Stimulated activated CD8-positive, alpha-beta memory T cell treated with anti-CD3 and anti-CD28 coated beads, Interleukin-2, amount 100 ng/mL, for 1 hour (primary cell): ENCODE measurements around the gene TTC29.
"Not testable (repeated sequence)": the region's sequence is repeated elsewhere in the genome, so short reads cannot be mapped to it uniquely, and the experiment has no call there.

Experiments used
- DNase-seq, 2 donors: peaks; one replicate each; pipeline ENCODE4 v3.0.0-alpha.2; 2020; ENCODE audit warnings: low read depth in 2 of 2

TTC29 gene

DNA sequence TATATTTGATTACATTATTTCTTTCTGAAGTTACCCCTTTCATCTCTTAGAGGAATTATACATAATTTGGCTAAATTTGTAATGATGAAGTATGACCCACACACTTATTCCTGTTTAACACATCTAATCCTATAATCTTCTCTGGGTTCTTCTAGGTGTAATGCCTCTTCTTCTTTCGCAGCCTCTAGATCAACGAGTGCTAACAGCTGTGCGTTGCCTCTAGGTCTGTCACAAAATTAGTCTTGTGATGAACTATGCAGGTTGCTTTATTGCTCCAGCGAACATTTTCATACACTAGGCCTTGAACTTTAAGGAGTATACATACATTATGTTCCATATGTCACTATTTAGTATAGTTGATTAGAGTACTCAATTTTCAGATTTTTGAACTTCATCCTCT lies 89.9 kb downstream of the TTC29 start:
- no peak for DNase-seq

- DNase-seq, result no peak
These were observed 93.3 kb downstream of the TTC29 start for GRCh38 chr4:146852360-146852759.

- DNase-seq, result no peak
These were observed 98.3 kb downstream of the TTC29 start for GRCh38 chr4:146847345-146847744.

- no peak for DNase-seq
These were observed 98.8 kb downstream of the TTC29 start for GRCh38 chr4:146846882-146847281.

GRCh38 chr4:146844761-146845160 lies 100.9 kb downstream of the TTC29 start:
- no peak for DNase-seq

DNA sequence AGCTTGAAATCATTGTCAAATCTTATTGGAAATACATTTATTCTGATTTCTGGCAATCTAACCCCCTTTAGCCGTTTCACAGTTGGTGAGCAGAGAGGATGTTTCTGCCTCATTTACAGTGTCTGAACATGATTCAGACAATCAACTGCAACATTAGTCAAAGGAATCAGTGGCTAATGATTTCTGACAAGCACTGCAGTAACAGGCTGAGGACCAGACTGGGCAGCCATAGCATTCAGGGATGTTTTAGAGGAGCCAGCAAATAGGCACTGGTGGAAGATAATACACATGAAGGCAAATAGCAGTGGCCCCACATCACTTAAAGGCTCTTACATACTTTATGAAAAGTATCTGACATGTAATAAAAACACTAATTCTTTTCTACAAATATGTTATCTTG lies 102.8 kb downstream of the TTC29 start:
- DNase-seq, result no peak

GRCh38 chr4:146840731-146841130 lies 104.9 kb downstream of the TTC29 start:
- no peak for DNase-seq

- DNase-seq, result no peak
These were observed 110.6 kb downstream of the TTC29 start for GRCh38 chr4:146835096-146835495.

DNA sequence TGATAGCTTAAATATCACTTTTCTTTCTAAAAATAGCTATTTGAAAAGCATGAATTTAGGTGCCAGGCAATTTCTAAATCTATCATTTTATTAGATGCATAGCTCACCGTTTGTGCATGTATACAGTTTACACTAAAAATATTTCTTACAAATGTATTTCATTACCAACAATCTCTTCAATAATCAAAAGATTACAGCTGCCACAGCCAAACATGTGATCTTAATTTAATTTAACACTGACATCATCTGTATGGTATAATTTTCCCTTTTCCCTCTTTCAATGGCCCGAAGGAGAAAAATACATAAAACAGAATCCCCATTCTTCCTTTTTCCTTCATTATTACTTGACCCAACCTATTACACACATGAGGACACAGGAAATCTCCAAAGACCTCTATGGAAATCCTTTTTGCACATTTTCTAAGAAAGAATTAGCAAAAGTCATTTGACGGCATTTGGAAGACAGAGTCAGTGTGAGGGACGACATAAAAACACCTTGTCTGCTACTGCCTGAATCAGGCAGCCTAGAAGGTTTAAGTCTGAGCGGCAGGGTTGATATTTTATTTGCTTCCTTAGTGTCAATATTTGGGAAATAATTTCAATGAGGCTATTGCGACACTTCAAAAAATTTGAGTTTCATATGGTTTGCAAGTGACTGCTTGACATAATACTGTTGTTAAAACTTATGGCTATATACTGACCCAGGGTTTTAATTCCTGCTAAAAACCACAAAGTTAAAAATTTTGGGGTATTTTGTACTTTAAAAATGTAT lies 111.2 kb downstream of the TTC29 start:
- DNase-seq, result no peak

DNA sequence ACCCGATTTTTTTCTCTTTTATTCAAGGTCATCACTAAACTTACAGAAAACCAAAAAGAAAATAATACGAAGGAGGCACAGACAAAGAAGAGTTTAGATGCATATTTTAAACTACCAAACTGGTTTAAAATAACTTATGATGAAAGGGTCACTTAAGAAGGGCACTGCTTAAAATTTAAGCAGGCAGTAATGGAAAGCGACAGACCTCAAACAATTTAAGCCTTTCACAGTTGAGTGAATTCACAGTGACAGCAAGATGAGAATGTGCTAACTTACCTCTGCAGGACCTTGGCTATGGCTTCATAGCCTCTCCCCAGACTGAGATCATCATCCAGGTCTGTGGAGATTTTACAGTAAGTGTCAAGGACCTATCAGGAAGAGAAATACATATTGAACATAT lies 112.1 kb downstream of the TTC29 start:
- no peak for DNase-seq

- not testable (repeated sequence) for DNase-seq
These were observed 122.7 kb downstream of the TTC29 start for GRCh38 chr4:146822980-146823379.

- DNase-seq, result no peak
These were observed 130.9 kb downstream of the TTC29 start for GRCh38 chr4:146814750-146815149.

DNA sequence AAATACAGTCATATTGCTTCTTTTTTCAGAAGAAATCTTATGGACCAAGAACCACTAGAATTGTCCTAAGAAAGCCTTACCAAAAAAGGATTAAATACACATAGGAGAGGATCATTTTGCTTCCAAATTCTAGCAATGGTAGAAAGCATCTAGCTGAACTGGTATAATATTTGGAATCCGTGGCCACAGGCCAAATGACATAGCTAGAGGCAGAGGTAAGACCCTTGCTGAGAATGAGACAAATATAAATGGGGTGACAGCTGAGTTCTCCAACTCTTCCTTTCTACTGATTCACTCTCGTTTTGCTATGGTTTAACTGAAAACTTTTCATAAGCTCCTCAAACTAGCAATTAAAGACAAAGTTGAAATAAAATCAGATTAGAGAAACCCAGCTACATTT lies 150.0 kb downstream of the TTC29 start:
- DNase-seq, result no peak

- DNase-seq, result no peak
These were observed 151.9 kb downstream of the TTC29 start for GRCh38 chr4:146793727-146794126.

- DNase-seq, result no peak
These were observed 154.2 kb downstream of the TTC29 start for GRCh38 chr4:146791439-146791838.

- no peak for DNase-seq
These were observed 155.1 kb downstream of the TTC29 start for GRCh38 chr4:146790515-146790914.

DNA sequence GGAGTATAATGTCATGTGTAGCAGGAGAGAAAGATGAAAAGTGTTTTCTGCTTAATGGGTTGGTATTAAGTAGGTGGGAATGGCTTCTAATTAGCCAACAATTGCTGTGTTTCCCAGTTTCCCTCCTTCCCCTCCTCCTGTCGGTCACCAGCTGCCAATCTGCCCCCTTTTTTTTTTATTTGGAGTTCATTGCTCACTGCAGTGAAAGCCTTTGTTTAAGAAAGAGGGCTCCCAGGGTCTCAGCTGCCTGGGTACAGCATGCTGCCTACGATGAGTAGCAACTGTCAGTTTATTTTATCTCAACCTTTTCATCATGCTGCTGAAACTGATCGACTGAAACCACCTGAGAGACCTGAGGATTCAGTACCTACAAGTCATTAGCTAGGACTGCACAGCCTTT lies 157.9 kb downstream of the TTC29 start:
- DNase-seq, result no peak

DNA sequence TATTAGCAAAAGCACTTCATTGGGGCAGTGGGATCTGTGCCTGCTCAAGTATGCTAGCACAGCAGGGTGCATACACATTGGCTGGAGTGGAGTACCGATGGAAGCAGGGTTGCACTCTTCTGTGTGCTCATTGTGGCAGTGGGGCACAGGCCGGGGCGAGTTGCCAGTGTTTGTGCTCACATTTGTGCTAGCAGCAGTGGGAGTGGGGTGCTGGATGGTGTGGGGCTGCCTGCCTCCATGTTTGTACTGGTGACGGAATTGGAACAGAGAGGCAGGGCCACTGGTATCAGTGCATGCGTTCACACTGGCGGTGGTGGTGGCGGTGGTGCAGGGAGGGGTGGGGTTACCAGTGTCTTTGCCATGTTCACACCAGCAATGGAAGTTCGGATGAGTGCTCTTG lies 169.0 kb downstream of the TTC29 start:
- no peak for DNase-seq

GRCh38 chr4:146763560-146763959 lies 182.1 kb downstream of the TTC29 start:
- DNase-seq, result no peak

DNA sequence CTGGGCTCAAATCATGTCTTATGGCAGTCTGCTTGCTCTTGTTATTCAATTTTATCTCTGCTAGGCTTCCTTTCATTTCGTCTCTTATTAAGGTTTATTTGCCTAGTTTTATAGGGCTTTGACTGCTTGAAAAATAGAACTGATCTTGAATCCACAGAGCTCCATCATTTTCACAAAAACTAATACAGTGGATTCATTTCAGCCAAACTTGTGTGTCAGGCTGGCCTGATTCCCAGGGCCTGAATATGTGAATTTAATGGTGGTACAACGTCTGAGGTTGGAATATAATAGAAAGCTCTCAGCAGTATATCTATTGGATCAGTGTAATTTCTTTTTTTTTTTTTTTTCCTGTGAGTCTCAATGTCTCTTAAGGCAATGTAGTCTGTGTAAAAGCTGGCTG lies 183.6 kb downstream of the TTC29 start:
- DNase-seq, result no peak

DNA sequence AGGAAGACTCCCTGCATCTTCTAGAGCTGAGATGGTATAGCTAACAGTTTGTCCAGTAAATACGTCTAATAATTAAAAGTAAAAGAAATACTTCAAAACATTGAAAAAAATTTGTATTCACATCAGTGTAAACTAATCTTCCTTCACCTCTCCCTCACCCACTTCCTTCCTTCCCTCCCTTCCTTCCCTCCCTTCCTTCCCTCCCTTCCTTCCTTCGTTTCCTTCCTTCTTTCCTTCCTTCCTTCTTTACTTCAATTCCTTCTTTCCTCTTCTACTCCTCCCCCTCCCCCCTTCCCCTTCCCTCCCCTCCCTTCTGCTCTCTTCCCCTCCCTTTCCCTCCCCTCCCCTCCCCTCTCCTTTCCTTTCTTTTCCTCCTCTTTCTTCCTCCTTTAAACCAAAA lies 203.2 kb downstream of the TTC29 start:
- DNase-seq, result no peak

DNA sequence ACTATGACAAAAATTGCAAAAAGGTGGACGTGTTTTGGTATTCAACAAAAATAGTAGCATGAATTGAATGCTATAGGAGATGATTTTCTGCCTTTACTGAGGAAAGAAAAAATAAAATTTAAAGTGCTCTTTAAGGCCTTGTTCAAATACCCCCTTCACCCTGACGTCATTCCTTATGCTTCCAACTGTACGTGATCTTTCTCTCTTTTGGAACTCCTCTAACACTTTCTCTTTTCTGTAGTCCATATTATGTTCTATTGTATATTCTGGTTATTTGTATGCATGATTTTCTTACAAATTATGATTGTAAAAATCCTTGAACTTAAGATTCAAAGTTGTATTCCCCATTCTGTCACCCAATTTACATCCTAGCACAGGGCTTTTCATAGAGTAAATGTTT lies 206.5 kb downstream of the TTC29 start:
- no peak for DNase-seq

GRCh38 chr4:146723519-146723918 lies 222.1 kb downstream of the TTC29 start:
- not testable (repeated sequence) for DNase-seq

- DNase-seq, result no peak
These were observed 235.7 kb downstream of the TTC29 start for GRCh38 chr4:146709956-146710355.
